Measurements from ENCODE around the gene PSMB5. TPM values are rescaled to one million over a fixed set of nuclear protein-coding genes. Genes with fewer than 3 reads are reported as not detected.
A peak's percentile ranks its signal among the peaks of the same experiment; 100 is the strongest.

The PSMB5 gene
- total and polyA plus RNA-seq, 2 of the 13 experiments (the other 11 are each of a cell fraction or from before 2014, with no cell fraction given), result 705 to 871 TPM

DNA sequence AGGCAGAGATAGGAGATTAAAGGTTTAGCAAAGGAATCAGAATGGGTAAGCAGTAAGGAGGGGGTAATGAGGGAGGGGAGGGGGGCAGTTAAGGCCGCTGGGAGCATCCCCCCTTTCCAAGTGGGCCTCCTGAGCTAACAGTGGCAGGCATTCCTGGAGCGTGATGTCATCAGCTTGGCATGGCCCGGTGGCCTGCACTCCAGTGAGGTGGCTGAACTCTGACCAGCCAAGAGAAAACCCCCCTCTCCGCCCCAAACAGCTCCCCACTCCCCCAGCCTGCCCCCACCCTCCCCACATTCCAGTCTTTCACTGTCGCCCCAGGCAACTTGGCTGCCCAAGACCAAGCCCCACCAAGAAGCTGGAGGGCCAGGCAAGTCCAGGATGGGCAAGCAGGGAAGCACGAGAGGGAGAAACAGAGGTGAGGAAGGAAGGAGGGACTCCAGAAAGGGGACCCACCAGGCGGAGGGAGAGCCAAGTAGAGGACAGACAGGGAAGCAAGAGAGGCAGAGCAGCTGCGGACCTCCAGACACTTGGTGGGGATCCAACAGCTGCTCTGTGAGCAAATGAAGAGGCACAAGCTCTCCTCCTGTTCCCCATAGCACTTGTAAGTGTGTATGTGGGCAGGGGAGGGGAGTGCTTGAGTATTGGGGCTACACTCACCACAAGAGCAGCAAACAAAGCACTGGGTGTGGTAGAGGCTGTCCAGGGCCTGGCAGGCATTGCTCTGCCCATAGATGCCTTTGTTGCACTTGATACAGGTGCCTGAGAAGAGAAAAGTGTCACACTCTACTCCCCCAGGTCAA lies 56.8 kb downstream of the PSMB5 start (continued):
- TF ChIP-seq, protein P1, sequence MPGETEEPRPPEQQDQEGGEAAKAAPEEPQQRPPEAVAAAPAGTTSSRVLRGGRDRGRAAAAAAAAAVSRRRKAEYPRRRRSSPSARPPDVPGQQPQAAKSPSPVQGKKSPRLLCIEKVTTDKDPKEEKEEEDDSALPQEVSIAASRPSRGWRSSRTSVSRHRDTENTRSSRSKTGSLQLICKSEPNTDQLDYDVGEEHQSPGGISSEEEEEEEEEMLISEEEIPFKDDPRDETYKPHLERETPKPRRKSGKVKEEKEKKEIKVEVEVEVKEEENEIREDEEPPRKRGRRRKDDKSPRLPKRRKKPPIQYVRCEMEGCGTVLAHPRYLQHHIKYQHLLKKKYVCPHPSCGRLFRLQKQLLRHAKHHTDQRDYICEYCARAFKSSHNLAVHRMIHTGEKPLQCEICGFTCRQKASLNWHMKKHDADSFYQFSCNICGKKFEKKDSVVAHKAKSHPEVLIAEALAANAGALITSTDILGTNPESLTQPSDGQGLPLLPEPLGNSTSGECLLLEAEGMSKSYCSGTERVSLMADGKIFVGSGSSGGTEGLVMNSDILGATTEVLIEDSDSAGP (CRISPR knock-in tag; IDR thresholded peaks at IDR 0.05; ENCODE audit: borderline replicate concordance), result no peak
- no peak for TF ChIP-seq SUZ12 (IDR thresholded peaks at IDR 0.05; ENCODE audit: low read depth, low read length)
- no peak for TF ChIP-seq MED8 (CRISPR knock-in tag; IDR thresholded peaks at IDR 0.05; ENCODE audit: insufficient replicate concordance)
- no peak for TF ChIP-seq ZNF816 (CRISPR knock-in tag; IDR thresholded peaks at IDR 0.05; ENCODE audit: borderline replicate concordance)
- peak; percentile 92; the same call in 1 of the 2 replicates for TF ChIP-seq ZNF543 (CRISPR knock-in tag; IDR thresholded peaks at IDR 0.05)
- TF ChIP-seq, protein P2, sequence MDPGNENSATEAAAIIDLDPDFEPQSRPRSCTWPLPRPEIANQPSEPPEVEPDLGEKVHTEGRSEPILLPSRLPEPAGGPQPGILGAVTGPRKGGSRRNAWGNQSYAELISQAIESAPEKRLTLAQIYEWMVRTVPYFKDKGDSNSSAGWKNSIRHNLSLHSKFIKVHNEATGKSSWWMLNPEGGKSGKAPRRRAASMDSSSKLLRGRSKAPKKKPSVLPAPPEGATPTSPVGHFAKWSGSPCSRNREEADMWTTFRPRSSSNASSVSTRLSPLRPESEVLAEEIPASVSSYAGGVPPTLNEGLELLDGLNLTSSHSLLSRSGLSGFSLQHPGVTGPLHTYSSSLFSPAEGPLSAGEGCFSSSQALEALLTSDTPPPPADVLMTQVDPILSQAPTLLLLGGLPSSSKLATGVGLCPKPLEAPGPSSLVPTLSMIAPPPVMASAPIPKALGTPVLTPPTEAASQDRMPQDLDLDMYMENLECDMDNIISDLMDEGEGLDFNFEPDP (CRISPR knock-in tag; conservative IDR thresholded peaks at IDR 0.05), result no peak
- peak; percentile 83 for TF ChIP-seq ZMYM3 (CRISPR knock-in tag; IDR thresholded peaks at IDR 0.05)
- TF ChIP-seq, protein P3, sequence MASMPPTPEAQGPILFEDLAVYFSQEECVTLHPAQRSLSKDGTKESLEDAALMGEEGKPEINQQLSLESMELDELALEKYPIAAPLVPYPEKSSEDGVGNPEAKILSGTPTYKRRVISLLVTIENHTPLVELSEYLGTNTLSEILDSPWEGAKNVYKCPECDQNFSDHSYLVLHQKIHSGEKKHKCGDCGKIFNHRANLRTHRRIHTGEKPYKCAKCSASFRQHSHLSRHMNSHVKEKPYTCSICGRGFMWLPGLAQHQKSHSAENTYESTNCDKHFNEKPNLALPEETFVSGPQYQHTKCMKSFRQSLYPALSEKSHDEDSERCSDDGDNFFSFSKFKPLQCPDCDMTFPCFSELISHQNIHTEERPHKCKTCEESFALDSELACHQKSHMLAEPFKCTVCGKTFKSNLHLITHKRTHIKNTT (CRISPR knock-in tag; IDR thresholded peaks at IDR 0.05), result no peak
- peak; percentile 100 for TF ChIP-seq TEAD3 (CRISPR knock-in tag; optimal IDR thresholded peaks at IDR 0.05; ENCODE audit: borderline replicate concordance)
- TF ChIP-seq, protein P4, sequence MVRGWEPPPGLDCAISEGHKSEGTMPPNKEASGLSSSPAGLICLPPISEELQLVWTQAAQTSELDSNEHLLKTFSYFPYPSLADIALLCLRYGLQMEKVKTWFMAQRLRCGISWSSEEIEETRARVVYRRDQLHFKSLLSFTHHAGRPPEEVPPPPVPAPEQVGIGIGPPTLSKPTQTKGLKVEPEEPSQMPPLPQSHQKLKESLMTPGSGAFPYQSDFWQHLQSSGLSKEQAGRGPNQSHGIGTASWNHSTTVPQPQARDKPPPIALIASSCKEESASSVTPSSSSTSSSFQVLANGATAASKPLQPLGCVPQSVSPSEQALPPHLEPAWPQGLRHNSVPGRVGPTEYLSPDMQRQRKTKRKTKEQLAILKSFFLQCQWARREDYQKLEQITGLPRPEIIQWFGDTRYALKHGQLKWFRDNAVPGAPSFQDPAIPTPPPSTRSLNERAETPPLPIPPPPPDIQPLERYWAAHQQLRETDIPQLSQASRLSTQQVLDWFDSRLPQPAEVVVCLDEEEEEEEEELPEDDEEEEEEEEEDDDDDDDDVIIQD (CRISPR knock-in tag; IDR thresholded peaks at IDR 0.05; ENCODE audit: low read depth), result peak; percentile 94
- TF ChIP-seq, protein P5, sequence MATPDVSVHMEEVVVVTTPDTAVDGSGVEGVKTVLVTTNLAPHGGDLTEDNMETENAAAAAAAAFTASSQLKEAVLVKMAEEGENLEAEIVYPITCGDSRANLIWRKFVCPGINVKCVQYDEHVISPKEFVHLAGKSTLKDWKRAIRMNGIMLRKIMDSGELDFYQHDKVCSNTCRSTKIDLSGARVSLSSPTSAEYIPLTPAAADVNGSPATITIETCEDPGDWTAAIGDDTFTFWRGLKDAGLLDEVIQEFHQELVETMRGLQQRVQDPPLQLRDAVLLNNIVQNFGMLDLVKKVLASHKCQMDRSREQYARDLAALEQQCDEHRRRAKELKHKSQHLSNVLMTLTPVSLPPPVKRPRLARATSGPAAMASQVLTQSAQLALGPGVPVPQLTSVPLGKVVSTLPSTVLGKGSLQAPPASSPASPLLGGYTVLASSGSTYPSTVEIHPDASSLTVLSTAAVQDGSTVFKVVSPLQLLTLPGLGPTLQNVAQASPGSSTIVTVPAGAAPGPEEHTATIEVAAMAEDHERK (CRISPR knock-in tag; IDR thresholded peaks at IDR 0.05; ENCODE audit: low read depth), result no peak
- TF ChIP-seq WIZ (CRISPR knock-in tag; IDR thresholded peaks at IDR 0.05), result no peak; the same call in 1 of the 2 replicates
- TF ChIP-seq GATAD2A (CRISPR knock-in tag; IDR thresholded peaks at IDR 0.05), result peak; percentile 99
- TF ChIP-seq ZFP36L2 (CRISPR knock-in tag; IDR thresholded peaks at IDR 0.05), result no peak
- TF ChIP-seq CEBPB (IDR thresholded peaks at IDR 0.05; ENCODE audit: borderline replicate concordance, low read depth, low read length), result peak; percentile 50; the same call in 1 of the 2 replicates
- TF ChIP-seq NFE2L1 (CRISPR knock-in tag; IDR thresholded peaks at IDR 0.05; ENCODE audit: borderline replicate concordance), result peak; percentile 90; the same call in 1 of the 2 replicates
- TF ChIP-seq SETDB1 (CRISPR knock-in tag; IDR thresholded peaks at IDR 0.05; ENCODE audit: borderline replicate concordance), result no peak
- TF ChIP-seq ZNF207 (IDR thresholded peaks at IDR 0.05; ENCODE audit: borderline replicate concordance), result no peak
- TF ChIP-seq ZNF766 (CRISPR knock-in tag; IDR thresholded peaks at IDR 0.05; ENCODE audit: borderline replicate concordance), result no peak
- TF ChIP-seq AGO1 (IDR thresholded peaks at IDR 0.05; ENCODE audit: low read depth, low read length, poor library complexity, severe bottlenecking), result no peak
- TF ChIP-seq TARDBP (CRISPR knock-in tag; IDR thresholded peaks at IDR 0.05), result no peak
- TF ChIP-seq, protein P6, sequence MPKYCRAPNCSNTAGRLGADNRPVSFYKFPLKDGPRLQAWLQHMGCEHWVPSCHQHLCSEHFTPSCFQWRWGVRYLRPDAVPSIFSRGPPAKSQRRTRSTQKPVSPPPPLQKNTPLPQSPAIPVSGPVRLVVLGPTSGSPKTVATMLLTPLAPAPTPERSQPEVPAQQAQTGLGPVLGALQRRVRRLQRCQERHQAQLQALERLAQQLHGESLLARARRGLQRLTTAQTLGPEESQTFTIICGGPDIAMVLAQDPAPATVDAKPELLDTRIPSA (CRISPR knock-in tag; IDR thresholded peaks at IDR 0.05; ENCODE audit: borderline replicate concordance), result no peak
